GM18873 (cell line): ENCODE data around the gene EMC10.
A peak's percentile ranks its signal among the peaks of the same experiment; 100 is the strongest.
"Not testable (repeated sequence)": the region's sequence is repeated elsewhere in the genome, so short reads cannot be mapped to it uniquely, and the experiment has no call there.

Experiments
- ATAC-seq: cut with Tn5 transposase; IDR thresholded peaks from one replicate; pipeline ENCODE4 v1.9.1; 2021; ENCODE audit warnings: mild to moderate bottlenecking, moderate library complexity, moderate number of reproducible peaks; ENCODE audit not compliant: unreplicated experiment, low FRiP score

Gene EMC10

DNA sequence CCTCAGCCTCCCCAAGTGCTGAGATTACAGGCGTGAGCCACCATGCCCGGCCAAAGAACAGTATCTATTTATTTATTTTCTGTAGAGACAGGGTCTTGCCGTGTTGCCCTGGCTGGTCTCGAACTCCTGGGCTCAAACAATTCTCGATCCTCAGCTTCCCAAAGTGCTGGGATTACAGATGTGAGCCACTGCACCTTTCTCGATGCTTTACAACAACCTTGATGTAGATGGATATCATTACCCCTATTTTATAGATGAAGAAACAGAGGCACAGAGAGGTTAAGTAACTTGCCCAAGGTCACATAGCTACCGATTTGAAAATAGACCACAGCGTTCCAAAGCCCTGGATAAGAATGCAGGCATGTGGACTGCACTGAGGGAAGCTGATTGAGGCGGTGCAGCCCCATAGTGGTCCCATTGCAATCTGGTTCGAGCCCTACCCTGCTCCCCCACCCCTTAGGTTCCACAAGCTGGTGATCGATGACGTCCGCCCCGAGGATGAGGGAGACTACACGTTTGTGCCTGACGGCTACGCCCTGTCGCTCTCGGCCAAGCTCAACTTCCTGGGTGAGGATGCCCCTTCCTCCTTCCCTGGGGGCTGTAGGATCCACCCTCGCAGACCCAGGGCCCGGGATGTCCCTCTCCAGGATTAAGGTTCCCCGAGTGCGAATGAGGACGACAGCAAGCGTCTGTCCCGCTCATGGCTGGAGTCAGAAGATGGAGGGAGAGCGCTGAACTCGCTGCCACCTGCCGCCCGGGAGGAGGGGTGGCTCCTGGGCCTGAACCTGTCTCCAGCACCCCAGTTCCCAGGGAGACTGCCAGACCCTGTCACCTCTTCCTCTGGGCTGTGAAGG is 25.7 kb upstream of the EMC10 start:
- no peak for ATAC-seq

DNA sequence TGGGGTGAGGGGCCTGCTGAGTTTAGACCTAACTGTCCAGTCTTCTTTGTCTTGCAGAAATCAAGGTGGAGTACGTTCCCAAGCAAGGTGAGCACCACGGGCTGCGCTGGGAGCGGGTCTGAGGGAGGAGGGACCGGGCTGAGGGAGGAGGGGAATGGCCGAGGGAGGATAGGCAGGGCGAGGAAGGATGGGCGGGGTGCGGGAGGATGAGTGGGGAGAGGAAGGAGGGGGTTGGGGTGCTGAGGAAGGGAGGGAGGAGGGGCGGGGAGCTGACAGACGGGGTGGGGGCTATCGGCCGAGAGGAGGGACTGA is 25.1 kb upstream of the EMC10 start:
- ATAC-seq, result no peak

GRCh38 chr19:50453243-50453642 is 23.1 kb upstream of the EMC10 start:
- no peak for ATAC-seq

- ATAC-seq, result no peak
Observed at GRCh38 chr19:50455992-50456391, 20.3 kb upstream of the EMC10 start.

DNA sequence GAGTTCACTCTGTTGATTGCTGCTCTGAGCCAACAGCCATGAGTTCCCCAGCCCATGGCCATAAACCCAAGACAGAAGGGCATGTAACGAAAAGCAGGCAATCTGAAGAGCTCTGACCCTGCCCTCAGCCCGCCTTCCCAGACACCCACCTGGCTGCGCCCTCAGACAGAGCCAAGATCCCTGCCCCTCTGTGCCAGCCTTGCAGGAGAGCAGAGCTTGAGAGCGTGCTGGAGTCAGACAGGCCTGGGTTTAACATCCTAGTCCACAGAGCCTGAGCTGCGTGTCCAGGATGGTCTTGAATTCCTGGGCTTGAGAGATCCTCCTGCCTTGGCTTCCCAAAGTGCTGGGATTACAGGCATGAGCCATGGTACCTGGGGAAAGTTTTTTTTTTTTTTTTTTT is 19.0 kb upstream of the EMC10 start:
- no peak for ATAC-seq

- no peak for ATAC-seq
Observed at GRCh38 chr19:50458396-50459066, 17.8 kb upstream of the EMC10 start.

DNA sequence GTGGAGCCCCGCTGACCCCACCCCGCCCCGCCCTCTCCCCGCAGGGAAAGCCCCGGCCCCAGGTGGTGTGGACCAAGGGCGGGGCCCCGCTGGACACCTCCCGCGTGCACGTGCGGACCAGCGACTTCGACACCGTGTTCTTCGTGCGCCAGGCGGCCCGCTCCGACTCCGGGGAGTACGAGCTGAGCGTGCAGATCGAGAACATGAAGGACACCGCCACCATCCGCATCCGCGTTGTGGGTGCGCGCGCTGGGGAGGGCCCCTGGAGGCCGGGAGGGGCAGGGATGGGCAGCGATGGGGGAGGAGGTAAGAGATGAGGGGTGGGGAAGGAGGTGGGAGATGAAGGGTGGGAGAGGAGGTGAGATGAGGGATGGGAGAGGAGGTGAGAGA is 17.2 kb upstream of the EMC10 start:
- no peak for ATAC-seq

DNA sequence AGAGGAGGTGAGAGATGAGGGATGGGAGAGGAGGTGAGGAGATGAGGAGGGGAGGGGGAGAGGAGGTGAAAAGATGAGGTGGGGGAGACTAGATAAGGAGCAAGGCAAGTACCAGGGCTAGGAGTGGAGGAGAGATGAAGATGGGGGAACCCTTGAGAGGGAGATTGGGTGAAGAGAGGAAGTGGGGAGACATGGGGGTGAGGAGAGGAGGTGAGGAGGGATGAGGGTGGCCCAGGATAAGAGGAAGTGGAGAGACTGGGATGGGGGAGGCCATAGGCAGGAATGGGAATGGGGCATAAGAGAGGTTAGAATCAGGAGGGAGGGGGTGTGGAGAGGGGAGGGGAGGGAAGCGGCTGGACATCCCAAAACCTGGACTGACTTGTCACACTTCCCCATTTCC is 16.7 kb upstream of the EMC10 start:
- no peak for ATAC-seq

DNA sequence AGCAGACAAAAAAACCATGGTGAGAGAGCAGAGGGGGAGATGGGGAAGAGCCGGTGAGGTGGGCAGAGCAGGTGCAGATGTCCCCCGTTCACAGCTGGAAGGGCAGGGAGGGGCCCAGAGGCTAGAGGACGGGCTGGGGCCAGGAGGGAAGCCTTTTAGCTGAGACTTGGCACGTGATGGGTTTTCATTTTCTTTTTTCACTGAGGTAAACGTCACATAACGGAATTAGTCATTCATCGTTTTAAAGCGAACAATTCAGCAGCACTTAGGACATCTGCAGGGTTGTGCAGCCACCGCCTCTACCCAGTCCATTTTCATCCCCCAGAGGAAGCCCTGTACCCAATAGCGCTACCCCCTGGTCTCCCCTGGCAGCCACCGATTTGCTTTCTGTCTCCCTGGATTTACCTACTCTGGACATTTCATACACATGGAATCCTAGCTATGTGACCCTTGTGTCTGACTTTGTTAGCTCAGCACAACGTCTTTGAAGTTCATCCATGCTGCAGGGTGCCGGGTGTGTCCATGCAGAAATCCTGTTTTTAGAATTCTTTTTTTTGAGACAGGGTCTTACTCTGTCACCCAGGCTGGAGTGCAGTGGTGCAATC is 16.0 kb upstream of the EMC10 start:
- ATAC-seq, result no peak

- ATAC-seq, result no peak
Observed at GRCh38 chr19:50461066-50461875, 15.0 kb upstream of the EMC10 start.

- no peak for ATAC-seq
Observed at GRCh38 chr19:50462970-50463369, 13.3 kb upstream of the EMC10 start.

DNA sequence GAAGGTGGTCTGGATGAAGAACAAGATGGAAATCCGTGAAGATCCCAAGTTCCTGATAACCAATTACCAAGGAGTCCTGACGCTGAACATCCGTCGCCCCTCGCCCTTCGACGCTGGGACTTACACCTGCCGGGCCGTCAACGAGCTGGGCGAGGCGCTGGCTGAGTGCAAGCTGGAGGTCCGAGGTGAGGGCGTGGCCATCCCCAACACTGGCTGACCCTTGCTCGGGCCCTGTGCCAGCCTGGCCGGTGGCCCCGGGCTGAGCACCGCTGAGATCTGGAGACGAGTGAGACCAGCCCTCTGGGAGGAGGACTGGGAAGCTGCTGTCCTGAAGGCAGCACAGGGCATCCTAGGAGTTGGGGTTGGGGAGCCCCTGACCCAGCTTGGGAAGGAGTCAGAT is 12.0 kb upstream of the EMC10 start:
- ATAC-seq, result no peak

DNA sequence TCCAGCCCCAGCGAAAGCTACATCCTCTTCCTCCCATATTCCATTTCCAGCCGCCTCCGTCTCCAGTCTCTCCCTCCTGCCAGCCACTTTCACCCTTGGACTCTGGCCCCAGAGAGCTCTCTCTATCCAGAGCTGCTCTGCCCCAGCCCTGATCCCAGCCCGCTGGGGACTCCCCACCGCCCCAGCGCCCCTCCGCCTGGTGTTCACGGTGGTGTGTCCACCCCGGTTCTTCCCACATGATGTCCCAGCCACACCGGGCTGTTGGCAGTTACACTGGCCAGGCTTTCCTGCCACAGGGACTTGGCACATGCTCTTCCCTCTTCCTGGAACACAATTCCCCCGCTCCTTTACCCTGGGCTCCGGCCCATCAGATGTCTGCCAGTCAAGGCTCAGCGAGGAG is 11.3 kb upstream of the EMC10 start:
- no peak for ATAC-seq

DNA sequence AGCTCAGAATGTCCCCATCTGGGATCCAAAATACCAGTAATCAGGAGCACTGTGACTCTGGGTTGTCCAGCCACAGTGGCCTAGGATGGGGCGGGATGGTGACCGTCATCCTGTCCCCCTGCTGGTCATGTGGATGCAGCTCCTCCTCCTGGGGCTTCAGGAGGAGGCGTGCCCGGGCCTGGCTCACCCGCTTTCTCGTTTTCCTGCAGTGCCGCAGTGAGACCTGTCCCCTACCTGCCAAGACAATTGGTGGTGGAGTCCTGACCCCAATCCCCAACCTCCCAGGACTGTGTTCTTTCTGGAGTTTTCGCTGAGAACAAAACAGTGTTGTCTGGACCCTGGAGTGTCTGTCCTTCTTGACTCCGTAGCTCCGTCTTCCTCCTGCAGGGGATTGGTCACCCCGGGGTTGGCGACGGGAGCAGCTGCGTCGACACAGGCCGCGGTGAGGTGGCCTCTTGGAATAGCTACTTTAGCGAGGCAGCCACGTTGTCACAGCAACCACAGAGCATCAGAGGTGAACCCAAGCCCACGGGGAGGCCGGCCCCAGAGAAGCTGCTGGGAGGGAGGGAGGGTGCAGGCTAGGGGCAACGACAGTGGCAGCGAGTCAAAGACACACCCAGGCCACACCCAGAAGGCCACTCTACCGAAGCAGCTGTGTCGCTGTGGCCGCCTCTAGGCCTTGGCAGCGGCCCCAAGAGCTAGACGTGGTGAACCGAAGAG is 10.2 kb upstream of the EMC10 start:
- no peak for ATAC-seq

DNA sequence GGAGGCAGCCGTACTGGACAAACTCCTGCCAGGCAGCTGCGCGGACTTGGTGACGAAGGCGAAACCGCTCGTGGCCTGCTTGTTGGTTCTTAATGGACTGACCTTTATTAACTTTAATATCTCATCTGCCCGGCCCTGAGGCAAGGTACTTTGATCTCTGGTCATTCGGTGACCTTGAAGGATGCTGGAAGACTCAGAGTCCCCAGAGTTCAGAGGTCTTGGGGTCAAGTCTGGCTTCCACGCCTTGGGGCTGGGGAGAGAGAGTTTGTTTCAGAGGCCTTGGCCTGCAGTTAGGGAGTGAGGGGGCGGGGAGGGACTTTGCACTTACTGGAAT is 9.6 kb upstream of the EMC10 start:
- ATAC-seq, result no peak

- no peak for ATAC-seq
Observed at GRCh38 chr19:50467566-50467965, 8.7 kb upstream of the EMC10 start.

- ATAC-seq, result no peak
Observed at GRCh38 chr19:50468818-50469217, 7.5 kb upstream of the EMC10 start.

DNA sequence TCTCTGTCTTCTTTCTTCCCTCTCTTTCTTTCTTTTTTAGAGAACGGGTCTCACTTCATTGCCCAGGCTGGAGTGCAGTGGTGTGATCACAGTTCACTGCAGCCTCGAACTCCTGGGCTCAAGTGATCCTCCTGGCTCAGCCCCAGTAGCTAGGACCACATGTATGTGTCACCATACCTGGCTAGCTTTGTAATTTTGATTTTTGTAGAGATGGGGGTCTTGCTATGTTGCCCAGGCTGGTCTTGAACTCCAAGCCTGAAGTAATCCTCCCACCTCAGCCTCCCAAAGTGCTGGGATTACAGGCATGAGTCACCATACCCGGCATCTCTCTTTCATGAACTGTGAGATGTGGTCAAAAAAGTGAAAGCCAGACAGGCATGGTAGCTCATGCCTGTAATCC is 3.0 kb upstream of the EMC10 start:
- ATAC-seq, result not testable (repeated sequence)

- no peak for ATAC-seq
Observed at GRCh38 chr19:50475101-50475568, 1.2 kb upstream of the EMC10 start.

GRCh38 chr19:50475736-50476223 is 527 bp upstream of the EMC10 start:
- ATAC-seq, result peak; percentile 14
